Measurements from ENCODE around the gene LBH.
A peak's percentile ranks its signal among the peaks of the same experiment; 100 is the strongest.

The LBH gene

GRCh38 chr2:30283931-30284565, 52.7 kb downstream of the LBH start:
- no peak for DNase-seq (ENCODE audit: low read depth in 1 of 2, low spot score in 1 of 2)
- no peak for TF ChIP-seq JUND (IDR thresholded peaks at IDR 0.05; ENCODE audit: low read depth)
- in situ Hi-C loops (cut with HindIII; ENCODE audit: low pct_unique_long_range_greater_than_20kb, low sequenced_read_pairs) = no loop called here

DNA sequence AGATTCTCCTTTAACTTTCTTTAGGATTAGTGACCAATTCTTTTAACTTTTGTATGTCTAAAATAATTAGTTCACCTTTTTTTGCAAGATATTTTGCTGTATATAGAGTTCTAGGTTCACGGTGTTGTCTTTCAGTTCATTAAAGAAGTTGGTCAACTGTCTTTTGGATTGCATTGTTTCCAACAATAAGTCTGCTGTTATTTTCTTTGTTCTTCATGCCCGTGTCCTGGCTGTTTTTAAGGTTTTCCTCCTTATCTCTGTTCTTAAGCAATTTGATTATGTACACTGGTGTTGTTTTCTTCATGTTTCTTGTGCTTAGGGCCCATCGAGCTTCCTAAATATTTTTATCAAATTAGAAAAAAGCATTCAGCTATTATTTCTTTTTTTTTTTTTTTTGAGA, 54.4 kb downstream of the LBH start:
- DNase-seq (ENCODE audit: low read depth in 1 of 2, low spot score in 1 of 2) = no peak
- in situ Hi-C loops (cut with HindIII; ENCODE audit: low pct_unique_long_range_greater_than_20kb, low sequenced_read_pairs) = no loop called here

GRCh38 chr2:30287190-30287840, 56.0 kb downstream of the LBH start:
- no peak for DNase-seq (ENCODE audit: low read depth in 1 of 2, low spot score in 1 of 2)
- no peak for TF ChIP-seq JUND (IDR thresholded peaks at IDR 0.05; ENCODE audit: low read depth)
- in situ Hi-C loops (cut with HindIII; ENCODE audit: low pct_unique_long_range_greater_than_20kb, low sequenced_read_pairs) = no loop called here

More for the DNA sequence above, 54.4 kb downstream of the LBH start:
- TF ChIP-seq JUND (IDR thresholded peaks at IDR 0.05; ENCODE audit: low read depth) = no peak

GRCh38 chr2:30287857-30288513, 56.7 kb downstream of the LBH start:
- in situ Hi-C loops (cut with HindIII; ENCODE audit: low pct_unique_long_range_greater_than_20kb, low sequenced_read_pairs) = no loop called here
- no peak for DNase-seq (ENCODE audit: low read depth in 1 of 2, low spot score in 1 of 2)
- TF ChIP-seq JUND (IDR thresholded peaks at IDR 0.05; ENCODE audit: low read depth) = no peak

GRCh38 chr2:30288561-30288960, 57.2 kb downstream of the LBH start:
- TF ChIP-seq JUND (IDR thresholded peaks at IDR 0.05; ENCODE audit: low read depth) = no peak
- in situ Hi-C loops (cut with HindIII; ENCODE audit: low pct_unique_long_range_greater_than_20kb, low sequenced_read_pairs) = no loop called here
- no peak for DNase-seq (ENCODE audit: low read depth in 1 of 2, low spot score in 1 of 2)

DNA sequence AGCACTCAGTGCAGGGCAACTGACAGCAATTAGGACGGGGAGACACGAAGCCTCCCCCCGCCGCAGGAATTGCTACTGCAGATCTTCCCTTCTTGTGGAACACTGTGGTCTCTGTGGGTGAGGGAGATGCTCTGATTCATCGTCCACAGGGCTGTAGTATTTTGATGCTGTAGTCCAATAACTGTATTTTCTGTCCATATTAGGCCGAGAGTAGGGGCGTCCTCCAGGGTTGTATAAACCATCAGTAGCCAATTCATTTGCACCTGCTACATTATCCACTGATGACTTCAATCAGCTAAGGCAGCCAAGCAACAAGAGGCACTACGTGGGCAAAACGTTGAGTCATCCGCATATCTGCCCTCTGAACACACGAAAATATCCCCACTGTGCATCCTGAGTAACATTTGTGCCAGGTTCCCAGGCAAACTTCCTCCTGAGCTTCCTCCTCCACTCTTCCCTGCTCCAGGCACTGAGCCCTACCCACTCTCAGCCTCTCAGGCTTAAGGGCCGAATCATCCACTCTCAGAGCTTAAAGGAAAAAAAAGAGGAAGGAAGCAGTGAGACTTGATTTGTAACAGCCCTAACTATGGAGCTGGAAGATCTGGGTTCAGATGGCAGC, 62.1 kb downstream of the LBH start:
- no peak for DNase-seq (ENCODE audit: low read depth in 1 of 2, low spot score in 1 of 2)
- in situ Hi-C loops (cut with HindIII; ENCODE audit: low pct_unique_long_range_greater_than_20kb, low sequenced_read_pairs) = no loop called here
- TF ChIP-seq JUND (IDR thresholded peaks at IDR 0.05; ENCODE audit: low read depth) = no peak

DNA sequence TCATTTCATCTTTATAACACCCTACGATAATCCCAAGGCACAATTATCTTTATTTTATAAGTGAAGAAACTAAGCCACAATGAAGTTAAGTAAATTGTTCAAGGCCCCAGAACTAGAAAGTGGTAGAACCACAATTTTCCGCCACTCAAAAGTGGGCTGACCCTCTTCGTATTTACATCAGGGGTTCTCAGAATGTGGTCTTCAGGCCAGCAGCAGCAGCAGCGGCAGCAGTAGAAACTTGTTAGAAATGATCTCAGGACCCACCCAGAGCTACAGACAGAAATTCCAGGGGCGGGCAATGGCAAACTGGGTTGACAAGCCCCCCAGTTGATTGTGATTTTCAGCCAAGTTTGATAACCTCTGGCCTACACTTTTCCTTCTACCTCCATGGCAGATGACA, 62.8 kb downstream of the LBH start:
- no peak for TF ChIP-seq JUND (IDR thresholded peaks at IDR 0.05; ENCODE audit: low read depth)
- in situ Hi-C loops (cut with HindIII; ENCODE audit: low pct_unique_long_range_greater_than_20kb, low sequenced_read_pairs) = no loop called here
- DNase-seq (ENCODE audit: low read depth in 1 of 2, low spot score in 1 of 2) = no peak

DNA sequence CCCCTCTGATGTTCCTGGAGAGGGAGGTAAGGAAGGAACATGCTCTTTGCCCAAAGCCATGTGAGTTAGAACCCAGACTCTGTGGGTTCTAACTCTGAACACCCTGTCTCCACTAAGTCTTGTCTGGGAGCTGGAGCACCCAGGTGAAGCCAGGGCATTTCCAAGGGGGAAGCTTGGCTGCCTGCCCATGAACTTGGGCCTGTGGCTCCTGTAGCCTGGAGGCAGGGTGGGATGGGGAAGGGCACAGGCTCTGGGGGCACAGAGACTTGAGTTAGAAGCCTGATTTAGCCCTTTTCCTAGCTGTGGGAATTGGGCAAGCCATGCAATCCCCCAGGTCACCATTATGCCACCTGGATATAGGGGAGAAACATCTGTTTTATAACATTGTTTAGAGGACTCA, 65.2 kb downstream of the LBH start:
- no peak for DNase-seq (ENCODE audit: low read depth in 1 of 2, low spot score in 1 of 2)
- in situ Hi-C loops (cut with HindIII; ENCODE audit: low pct_unique_long_range_greater_than_20kb, low sequenced_read_pairs) = no loop called here
- TF ChIP-seq JUND (IDR thresholded peaks at IDR 0.05; ENCODE audit: low read depth) = no peak

GRCh38 chr2:30298302-30298701, 67.0 kb downstream of the LBH start:
- TF ChIP-seq JUND (IDR thresholded peaks at IDR 0.05; ENCODE audit: low read depth) = no peak
- in situ Hi-C loops (cut with HindIII; ENCODE audit: low pct_unique_long_range_greater_than_20kb, low sequenced_read_pairs) = no loop called here
- no peak for DNase-seq (ENCODE audit: low read depth in 1 of 2, low spot score in 1 of 2)

DNA sequence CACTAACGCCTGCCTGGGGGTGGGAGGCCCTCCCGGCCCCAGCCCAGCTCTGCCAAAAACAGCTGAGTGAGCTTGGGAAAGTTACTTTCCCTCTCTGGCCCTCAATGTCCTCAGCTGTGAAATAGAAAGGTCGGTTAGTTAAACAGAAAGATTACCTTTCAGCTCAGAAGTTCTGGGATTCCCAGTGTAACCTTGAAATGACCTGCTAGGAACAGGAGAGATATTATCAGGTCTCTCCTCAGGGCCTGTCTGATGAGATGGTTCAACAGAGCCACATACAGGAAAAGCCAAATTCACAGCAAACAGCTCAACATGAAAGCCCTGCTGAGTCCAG, 68.8 kb downstream of the LBH start:
- in situ Hi-C loops (cut with HindIII; ENCODE audit: low pct_unique_long_range_greater_than_20kb, low sequenced_read_pairs) = no loop called here
- no peak for TF ChIP-seq JUND (IDR thresholded peaks at IDR 0.05; ENCODE audit: low read depth)
- DNase-seq (ENCODE audit: low read depth in 1 of 2, low spot score in 1 of 2) = no peak

DNA sequence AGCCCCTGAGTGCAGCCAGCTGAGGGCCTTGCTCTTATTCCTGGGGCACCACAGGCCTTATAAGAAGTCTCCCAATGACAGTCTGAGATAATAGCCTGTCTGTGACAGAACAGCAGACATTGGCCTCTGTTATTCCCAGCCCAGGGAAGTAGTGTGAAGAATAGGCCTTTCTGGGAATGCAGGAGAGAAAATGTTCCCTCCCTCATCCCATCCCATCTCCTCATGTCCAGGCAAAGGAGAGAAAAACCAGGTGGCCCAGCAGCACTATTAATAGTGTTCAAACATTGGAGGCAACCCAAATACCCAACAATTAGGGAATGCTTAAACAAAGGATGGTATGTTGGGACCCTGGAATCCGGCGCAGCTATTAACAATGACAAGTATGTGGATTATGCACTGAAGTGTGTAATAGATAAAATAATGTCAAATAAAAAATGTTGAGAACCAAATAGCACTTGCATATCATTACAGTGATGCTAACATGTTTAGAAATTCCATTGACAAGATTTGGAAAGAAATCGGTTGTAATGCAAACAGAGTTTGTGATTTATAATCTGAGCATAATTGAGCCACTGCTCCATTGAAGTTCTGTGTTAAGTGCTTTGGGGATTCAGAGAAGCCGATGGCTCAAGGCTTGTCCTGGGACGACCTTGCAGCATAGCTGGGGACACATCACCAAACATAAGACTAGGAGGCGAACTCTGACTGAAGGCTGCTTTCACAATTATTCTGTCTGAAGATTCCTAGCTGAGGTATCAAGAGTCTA, 69.3 kb downstream of the LBH start:
- DNase-seq (ENCODE audit: low read depth in 1 of 2, low spot score in 1 of 2) = peak; percentile 5 to 6
- in situ Hi-C loops (cut with HindIII; ENCODE audit: low pct_unique_long_range_greater_than_20kb, low sequenced_read_pairs) = no loop called here
- TF ChIP-seq JUND (IDR thresholded peaks at IDR 0.05; ENCODE audit: low read depth) = no peak

- no peak for TF ChIP-seq JUND (IDR thresholded peaks at IDR 0.05; ENCODE audit: low read depth)
- in situ Hi-C loops (cut with HindIII; ENCODE audit: low pct_unique_long_range_greater_than_20kb, low sequenced_read_pairs) = no loop called here
- DNase-seq (ENCODE audit: low read depth in 1 of 2, low spot score in 1 of 2) = no peak
Measured at GRCh38 chr2:30301551-30301950, 70.2 kb downstream of the LBH start.
